GM19035 (cell line): ENCODE data around the gene TMEM44.

Source experiments
- ATAC-seq: cut with Tn5 transposase; IDR thresholded peaks from one replicate; pipeline ENCODE4 v1.9.1; 2021; ENCODE audit not compliant: unreplicated experiment

Gene TMEM44

GRCh38 chr3:194582196-194582905 is 50.9 kb downstream of the TMEM44 start:
- no peak for ATAC-seq

- ATAC-seq, result no peak
These were observed 54.1 kb downstream of the TMEM44 start for GRCh38 chr3:194579091-194579606.

- no peak for ATAC-seq
These were observed 55.0 kb downstream of the TMEM44 start for GRCh38 chr3:194577986-194578905.

- ATAC-seq, result no peak
These were observed 57.6 kb downstream of the TMEM44 start for GRCh38 chr3:194575484-194576210.

GRCh38 chr3:194574639-194575483 is 58.4 kb downstream of the TMEM44 start:
- no peak for ATAC-seq

- ATAC-seq, result peak; percentile 93
These were observed 59.4 kb downstream of the TMEM44 start for GRCh38 chr3:194573680-194574437.

GRCh38 chr3:194572944-194573491 is 60.2 kb downstream of the TMEM44 start:
- no peak for ATAC-seq

GRCh38 chr3:194572143-194572789 is 61.0 kb downstream of the TMEM44 start:
- no peak for ATAC-seq

- no peak for ATAC-seq
These were observed 61.6 kb downstream of the TMEM44 start for GRCh38 chr3:194571491-194572142.

- ATAC-seq, result no peak
These were observed 62.3 kb downstream of the TMEM44 start for GRCh38 chr3:194570898-194571297.

- no peak for ATAC-seq
These were observed 63.0 kb downstream of the TMEM44 start for GRCh38 chr3:194570235-194570634.

- no peak for ATAC-seq
These were observed 64.0 kb downstream of the TMEM44 start for GRCh38 chr3:194569252-194569651.

GRCh38 chr3:194565597-194566190 is 67.5 kb downstream of the TMEM44 start:
- no peak for ATAC-seq

GRCh38 chr3:194562986-194563385 is 70.2 kb downstream of the TMEM44 start:
- no peak for ATAC-seq

GRCh38 chr3:194561306-194561974 is 71.8 kb downstream of the TMEM44 start:
- no peak for ATAC-seq

GRCh38 chr3:194560047-194560446 is 73.2 kb downstream of the TMEM44 start:
- no peak for ATAC-seq

GRCh38 chr3:194559530-194559929 is 73.7 kb downstream of the TMEM44 start:
- ATAC-seq, result no peak
